Right lobe of liver (tissue), 6 donors: ENCODE data around the gene PRDM16. TPM values are rescaled to one million over a fixed set of nuclear protein-coding genes. Genes with fewer than 3 reads are reported as not detected.

ENCODE experiments used
- ATAC-seq, 4 donors: fragments of 200-7000 bp; cut with Tn5 transposase; one replicate each; pipeline ENCODE4 v1.9.1; 2020; ENCODE audit warnings: mild to moderate bottlenecking in 4 of 4, moderate library complexity in 4 of 4
- DNase-seq, 3 donors: peaks; one replicate each; pipeline ENCODE4 v3.0.0-alpha.2; 2020
- H3K27ac ChIP-seq, 3 donors: fragments of 200-600 bp; one replicate each; pipeline ENCODE4 v1.8.0; 2022
- H3K27me3 ChIP-seq, 2 donors: fragments of 200-600 bp; one replicate each; pipeline ENCODE4 v1.8.0; 2022
- H3K36me3 ChIP-seq, 4 donors: fragments of 200-600 bp; sonication (generic) in 1 of 4; one replicate each; pipeline versions ENCODE4 v1.5.1 to v1.8.0; 2017 to 2022; ENCODE audit warnings: control low read depth in 1 of 4
- H3K4me1 ChIP-seq, 4 donors: fragments of 200-600 bp; sonication (generic) in 1 of 4; one replicate each; pipeline versions ENCODE4 v1.5.1 to v1.8.0; 2017 to 2022; ENCODE audit warnings: control low read depth in 1 of 4
- H3K4me3 ChIP-seq, 3 donors: fragments of 200-600 bp; one replicate each; pipeline ENCODE4 v1.8.0; 2022
- H3K9me3 ChIP-seq, 4 donors: fragments of 200-600 bp; sonication (generic) in 1 of 4; one replicate each; pipeline versions ENCODE4 v1.5.1 to v1.8.0; 2017 to 2022; ENCODE audit warnings: control low read depth in 1 of 4
- CTCF ChIP-seq, 4 donors: fragments of 200-600 bp in 3 of 4; fragments of 450-650 bp in 1 of 4; IDR thresholded peaks; one replicate each; pipeline versions ENCODE4 v1.5.1 to v1.8.0; 2016 to 2022; ENCODE audit warnings: antibody characterized with exemption in 4 of 4, mild to moderate bottlenecking in 2 of 4
- POLR2A ChIP-seq: fragments of 450-650 bp; IDR thresholded peaks from one replicate; pipeline ENCODE4 v1.6.1; 2017; ENCODE audit warnings: antibody characterized with exemption, mild to moderate bottlenecking
- WGBS: methylation state at CpG from one replicate; pipeline ENCODE4 v1.1.6; 2018; ENCODE audit warnings: low coverage, low lambda C conversion rate; ENCODE audit not compliant: insufficient coverage; ENCODE audit errors: missing lambda C conversion rate; 5-methylcytosine and 5-hydroxymethylcytosine counted together
- intact Hi-C, 2 donors: fragments of 100-400 bp; cut with DNase I; formaldehyde crosslinking; loops; one replicate each; pipeline versions ENCODE4 v1.11.2 to v1.14.1; 2022
- total RNA-seq, 6 experiments: library from RNA; depleted of rRNA in 2 of 6; stranded (reverse); fragments of >200 nt in 2 of 6; fragmentation: NEBNext Ultra II Directional in 3 of 6; extraction: Animal tissue kit (Norgen Biotek cat#: 25700) in 3 of 6; gene quantifications; one replicate each; pipeline versions ENCODE4 v1.1.0 to v1.2.4, GENCODE V29; 2016 to 2023
- donor health status: DM: no; HTN: yes; CAD: no.
- donor health status: DM: no; HTN: no; CAD: no.
- donor health status: DM: no; HTN: no; CAD: no.
- donor health status: DM: no; HTN: yes; CAD: no.
- donor health status: DM: no; HTN: yes; CAD: no.

Gene PRDM16
- total RNA-seq, 6 experiments from 2014 or later = 0.06 to 0.75 (median 0.28) TPM

DNA sequence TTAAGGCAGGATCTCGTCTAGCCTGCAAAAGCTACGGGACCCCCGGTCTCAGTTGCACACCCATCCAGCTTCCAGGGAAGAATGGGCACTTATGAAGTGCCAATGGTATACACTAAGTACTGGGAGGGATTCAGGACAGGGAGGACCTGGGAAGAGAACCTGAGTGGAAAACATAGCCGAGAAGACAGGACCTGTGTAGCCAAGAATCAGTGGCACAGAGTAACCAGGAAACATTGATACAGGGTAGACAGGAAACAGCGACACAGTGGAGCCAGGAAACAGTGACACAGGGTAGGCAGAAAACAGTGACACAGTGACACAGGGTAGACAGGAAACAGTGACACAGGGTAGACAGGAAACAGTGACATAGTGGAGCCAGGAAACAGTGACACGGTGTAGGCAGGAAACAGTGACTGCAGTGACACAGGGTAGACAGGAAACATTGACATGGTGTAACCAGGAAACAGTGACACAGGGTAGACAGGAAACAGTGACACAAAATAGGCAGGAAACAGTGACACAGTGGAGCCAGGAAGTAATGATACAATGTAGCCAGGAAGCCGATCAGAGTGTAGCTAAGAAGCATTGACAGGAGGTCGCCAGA, 247.4 kb downstream of the PRDM16 start:
- intact Hi-C loops = no loop called here
- H3K36me3 ChIP-seq = no peaks in the 10 kb centered on the region

GRCh38 chr1:3317456-3317855, 248.5 kb downstream of the PRDM16 start:
- Histone ChIP-seq H3K36me3 (no peaks in the 10 kb centered on the region), H3K9me3 (no peaks in the 10 kb centered on the region), H3K27me3 (no peaks in the 10 kb centered on the region), H3K4me1 (peaks cover 0 to 10% (median 4%) of the 10 kb centered on the region in 4 donors), H3K4me3 (no peak overlapping the region), H3K27ac (no peak overlapping the region)
- no peak for TF ChIP-seq CTCF (IDR thresholded peaks at IDR 0.05)
- WGBS = 84% methylated on average over 6 of the region's 17 CpGs
- DNase-seq (no peak), ATAC-seq (no peak)
- intact Hi-C loops = no loop called here

More for the DNA sequence above, 247.4 kb downstream of the PRDM16 start:
- H3K4me1 ChIP-seq = peaks cover 0 to 10% (median 4%) of the 10 kb centered on the region in 4 donors
- H3K9me3 ChIP-seq = no peaks in the 10 kb centered on the region
- TF ChIP-seq CTCF (IDR thresholded peaks at IDR 0.05) (no peak), POLR2A (no peak)
- ATAC-seq = no peak
- DNase-seq = no peak
- 62% methylated on average over 8 of the region's 8 CpGs for WGBS
- no peaks in the 10 kb centered on the region for H3K27me3 ChIP-seq
- H3K27ac ChIP-seq = no peak overlapping the region
- H3K4me3 ChIP-seq = no peak overlapping the region

GRCh38 chr1:3318329-3318728, 249.3 kb downstream of the PRDM16 start:
- no peak overlapping the region for H3K4me3 ChIP-seq
- no peak for TF ChIP-seq CTCF (IDR thresholded peaks at IDR 0.05)
- TF ChIP-seq POLR2A = no peak
- whole genome bisulfite sequencing = 68% methylated on average over 2 of the region's 2 CpGs
- no peaks in the 10 kb centered on the region for H3K27me3 ChIP-seq
- DNase-seq (no peak), ATAC-seq (no peak)
- intact Hi-C loops = no loop called here
- peaks cover 0 to 10% (median 4%) of the 10 kb centered on the region in 4 donors for H3K4me1 ChIP-seq
- no peak overlapping the region for H3K27ac ChIP-seq
- H3K36me3 ChIP-seq = no peaks in the 10 kb centered on the region
- H3K9me3 ChIP-seq = no peaks in the 10 kb centered on the region

DNA sequence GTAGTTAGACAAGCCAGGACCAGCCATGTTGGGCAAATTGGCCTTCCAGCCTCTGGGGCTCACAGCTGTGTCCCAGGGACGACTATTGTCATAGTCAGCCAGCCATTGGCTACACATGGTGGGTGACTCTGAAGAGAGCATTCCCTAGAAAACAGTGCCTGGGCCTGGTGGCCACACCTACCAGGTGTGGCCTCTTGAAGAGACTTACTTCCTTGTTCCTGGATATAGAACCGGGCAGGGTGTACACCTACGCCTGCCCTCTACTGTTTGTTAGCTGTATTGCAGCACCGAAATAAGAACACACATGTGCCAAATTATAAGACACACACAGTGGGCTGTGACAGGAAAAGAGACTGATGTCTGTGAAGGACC, 250.9 kb downstream of the PRDM16 start:
- H3K4me1 ChIP-seq = peaks cover 0 to 10% (median 4%) of the 10 kb centered on the region in 4 donors
- 11% methylated on average over 4 of the region's 4 CpGs for WGBS
- H3K4me3 ChIP-seq = no peak overlapping the region
- H3K27ac ChIP-seq = no peak overlapping the region
- TF ChIP-seq CTCF (IDR thresholded peaks at IDR 0.05) (peak; percentile 66 to 69 (median 66)), POLR2A (no peak)
- H3K27me3 ChIP-seq = no peaks in the 10 kb centered on the region
- H3K36me3 ChIP-seq = no peaks in the 10 kb centered on the region
- DNase-seq = no peak
- intact Hi-C loops = no loop called here
- ATAC-seq = peak; percentile 79 to 86 (median 80)
- H3K9me3 ChIP-seq = no peaks in the 10 kb centered on the region
